8988T (cell line): ENCODE results near the gene ZNF559.

Source experiments
- DNase-seq: peaks from one replicate; pipeline ENCODE4 v3.0.0; 2011

Gene ZNF559

GRCh38 chr19:9362905-9363304 lies 38.9 kb downstream of the ZNF559 start, which contains the start of gene ZNF177:
Gene ZNF177 (plus strand): TSS chr19:9363013. CDS start chr19:9378312, 15,299 bp downstream.
- DNase-seq: no peak

GRCh38 chr19:9370738-9371619 lies 47.0 kb downstream of the ZNF559 start:
- no peak for DNase-seq

GRCh38 chr19:9381361-9381785 lies 57.4 kb downstream of the ZNF559 start:
- no peak for DNase-seq
